Measurements from ENCODE around the gene SLC2A1.

DNA sequence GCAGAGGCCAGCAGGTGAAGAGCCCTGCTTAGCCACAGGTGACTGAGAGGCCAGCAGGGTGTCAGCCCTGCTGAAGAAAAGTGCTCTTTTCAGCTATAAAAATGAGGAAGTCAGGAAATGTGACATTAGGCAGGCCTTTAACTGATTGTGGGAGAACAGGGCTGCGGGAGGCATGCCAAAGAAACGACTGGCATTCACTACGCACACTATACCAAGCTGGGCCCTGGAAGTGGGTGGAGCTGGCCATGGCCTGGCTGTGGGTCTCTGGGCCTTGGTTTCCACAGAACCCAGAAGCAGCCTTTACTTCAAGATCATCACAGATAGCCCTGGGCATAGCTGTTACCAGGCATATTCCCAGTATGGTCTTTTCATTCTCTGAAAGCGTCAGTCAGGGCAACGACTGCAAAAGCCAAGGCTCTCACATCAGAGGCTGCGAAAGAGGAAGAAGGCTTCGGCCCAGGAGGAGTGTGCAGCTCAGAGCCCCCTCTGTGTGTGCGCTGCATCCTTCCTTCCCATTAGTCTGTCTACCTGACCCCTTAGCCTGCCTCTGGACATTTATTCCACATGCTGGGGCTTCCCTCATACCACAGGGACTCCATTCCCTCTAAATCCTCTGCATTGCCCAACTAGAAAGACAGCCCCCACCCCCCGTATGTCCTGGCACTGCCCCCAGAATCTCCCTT, 14.3 kb downstream of the SLC2A1 start:
- peak in 1 of 3 donors; percentile 13 for TF ChIP-seq POLR2AphosphoS5 (IDR thresholded peaks at IDR 0.05)
- TF ChIP-seq, protein P1, sequence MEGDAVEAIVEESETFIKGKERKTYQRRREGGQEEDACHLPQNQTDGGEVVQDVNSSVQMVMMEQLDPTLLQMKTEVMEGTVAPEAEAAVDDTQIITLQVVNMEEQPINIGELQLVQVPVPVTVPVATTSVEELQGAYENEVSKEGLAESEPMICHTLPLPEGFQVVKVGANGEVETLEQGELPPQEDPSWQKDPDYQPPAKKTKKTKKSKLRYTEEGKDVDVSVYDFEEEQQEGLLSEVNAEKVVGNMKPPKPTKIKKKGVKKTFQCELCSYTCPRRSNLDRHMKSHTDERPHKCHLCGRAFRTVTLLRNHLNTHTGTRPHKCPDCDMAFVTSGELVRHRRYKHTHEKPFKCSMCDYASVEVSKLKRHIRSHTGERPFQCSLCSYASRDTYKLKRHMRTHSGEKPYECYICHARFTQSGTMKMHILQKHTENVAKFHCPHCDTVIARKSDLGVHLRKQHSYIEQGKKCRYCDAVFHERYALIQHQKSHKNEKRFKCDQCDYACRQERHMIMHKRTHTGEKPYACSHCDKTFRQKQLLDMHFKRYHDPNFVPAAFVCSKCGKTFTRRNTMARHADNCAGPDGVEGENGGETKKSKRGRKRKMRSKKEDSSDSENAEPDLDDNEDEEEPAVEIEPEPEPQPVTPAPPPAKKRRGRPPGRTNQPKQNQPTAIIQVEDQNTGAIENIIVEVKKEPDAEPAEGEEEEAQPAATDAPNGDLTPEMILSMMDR (IDR thresholded peaks at IDR 0.05 in 8 of 11, conservative IDR thresholded peaks at IDR 0.05 in 3 of 11), result no peak
- TF ChIP-seq POLR2A (IDR thresholded peaks at IDR 0.05), result no peak
